Measurements from ENCODE around the gene XXYLT1.

DNA sequence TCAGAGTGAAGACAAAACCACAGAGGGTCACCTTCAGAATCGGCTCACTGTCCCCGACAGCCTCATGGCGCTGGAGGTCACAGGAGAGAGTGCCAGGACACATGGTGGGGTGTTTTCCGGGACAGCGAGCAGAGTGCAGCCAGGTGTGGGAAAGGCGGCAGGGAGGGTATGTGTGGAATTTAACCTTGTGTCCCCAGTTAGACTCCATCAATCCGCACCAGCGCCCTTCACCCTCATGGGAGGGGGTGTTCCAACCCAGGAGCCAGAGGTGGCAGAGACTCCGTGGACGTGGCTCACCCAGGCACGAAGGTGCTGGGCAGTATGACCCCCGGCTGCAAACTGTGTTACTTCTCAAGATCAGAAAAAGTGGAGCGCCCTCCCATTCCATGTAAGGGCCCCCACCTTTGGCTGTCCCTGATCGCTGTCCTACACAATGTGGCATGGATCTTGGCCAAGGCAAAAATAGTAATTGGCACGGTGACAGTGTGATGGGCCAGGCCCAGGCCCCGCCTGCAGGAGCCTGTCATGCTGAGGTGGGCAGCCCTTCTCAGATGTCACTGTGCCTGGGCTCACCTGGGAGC is 190.3 kb downstream of the XXYLT1 start:
- TF ChIP-seq, protein P1, sequence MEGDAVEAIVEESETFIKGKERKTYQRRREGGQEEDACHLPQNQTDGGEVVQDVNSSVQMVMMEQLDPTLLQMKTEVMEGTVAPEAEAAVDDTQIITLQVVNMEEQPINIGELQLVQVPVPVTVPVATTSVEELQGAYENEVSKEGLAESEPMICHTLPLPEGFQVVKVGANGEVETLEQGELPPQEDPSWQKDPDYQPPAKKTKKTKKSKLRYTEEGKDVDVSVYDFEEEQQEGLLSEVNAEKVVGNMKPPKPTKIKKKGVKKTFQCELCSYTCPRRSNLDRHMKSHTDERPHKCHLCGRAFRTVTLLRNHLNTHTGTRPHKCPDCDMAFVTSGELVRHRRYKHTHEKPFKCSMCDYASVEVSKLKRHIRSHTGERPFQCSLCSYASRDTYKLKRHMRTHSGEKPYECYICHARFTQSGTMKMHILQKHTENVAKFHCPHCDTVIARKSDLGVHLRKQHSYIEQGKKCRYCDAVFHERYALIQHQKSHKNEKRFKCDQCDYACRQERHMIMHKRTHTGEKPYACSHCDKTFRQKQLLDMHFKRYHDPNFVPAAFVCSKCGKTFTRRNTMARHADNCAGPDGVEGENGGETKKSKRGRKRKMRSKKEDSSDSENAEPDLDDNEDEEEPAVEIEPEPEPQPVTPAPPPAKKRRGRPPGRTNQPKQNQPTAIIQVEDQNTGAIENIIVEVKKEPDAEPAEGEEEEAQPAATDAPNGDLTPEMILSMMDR (IDR thresholded peaks at IDR 0.05), result no peak
- TF ChIP-seq POLR2A (IDR thresholded peaks at IDR 0.05), result no peak
